SK-N-SH treated with all-trans-retinoic acid at 6 μM for 48 hours (cell line): ENCODE data around the gene LANCL1.

Experiments used
- ARNTL ChIP-seq: fragments of 450-650 bp; formaldehyde crosslinking; IDR thresholded peaks from 2 replicates; pipeline ENCODE4 v1.5.0; 2020; ENCODE audit warnings: low read depth, mild to moderate bottlenecking, moderate library complexity, borderline replicate concordance
- RARB ChIP-seq: fragments of 250-450 bp; sonication (Bioruptor Pico); IDR thresholded peaks from 2 replicates; pipeline ENCODE4 v1.8.0; 2021; ENCODE audit warnings: mild to moderate bottlenecking, moderate library complexity
- TCF4 ChIP-seq: fragments of 250-450 bp; sonication (Bioruptor Pico); IDR thresholded peaks from 2 replicates; pipeline ENCODE4 v1.8.0; 2021; ENCODE audit warnings: mild to moderate bottlenecking, moderate library complexity, borderline replicate concordance
- ZFP30 ChIP-seq: fragments of 450-650 bp; formaldehyde crosslinking; IDR thresholded peaks from 2 replicates; pipeline ENCODE4 v1.5.0; 2022; ENCODE audit warnings: mild to moderate bottlenecking, moderate library complexity
- TF ChIP-seq, protein P1 (sequence below): fragments of 250-450 bp; sonication (Bioruptor Pico); IDR thresholded peaks from 2 replicates; pipeline ENCODE4 v1.8.0; 2020; ENCODE audit warnings: mild to moderate bottlenecking, moderate library complexity, borderline replicate concordance
- TF ChIP-seq, protein P2 (sequence below): fragments of 250-450 bp; sonication (Bioruptor Pico); IDR thresholded peaks from 2 replicates; pipeline ENCODE4 v1.5.1; 2021; ENCODE audit warnings: mild to moderate bottlenecking, moderate library complexity

DNA sequence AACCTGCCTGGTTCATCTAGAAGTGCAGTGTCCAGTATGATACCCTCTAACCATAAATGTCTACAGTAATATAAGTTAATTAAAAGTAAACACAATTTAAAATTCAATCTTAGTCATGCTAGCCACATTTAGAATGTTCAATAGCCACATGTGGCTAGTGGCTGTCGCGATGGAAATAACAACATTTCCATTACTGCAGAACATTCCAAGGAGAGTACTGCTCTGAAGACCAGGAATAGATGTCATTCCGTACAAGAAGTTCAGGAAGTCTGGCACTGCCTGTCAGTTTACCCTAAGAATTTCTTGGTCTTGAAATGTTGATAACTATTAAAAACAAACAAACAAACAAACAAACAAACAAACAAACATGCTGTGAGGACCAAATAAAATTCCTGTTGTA is 17.2 kb downstream of the LANCL1 start:
- TF ChIP-seq ARNTL (CRISPR knock-in tag) (no peak), ZFP30 (CRISPR knock-in tag) (no peak), TCF4 (no peak), RARB (CRISPR knock-in tag) (no peak)
- TF ChIP-seq, protein P1, sequence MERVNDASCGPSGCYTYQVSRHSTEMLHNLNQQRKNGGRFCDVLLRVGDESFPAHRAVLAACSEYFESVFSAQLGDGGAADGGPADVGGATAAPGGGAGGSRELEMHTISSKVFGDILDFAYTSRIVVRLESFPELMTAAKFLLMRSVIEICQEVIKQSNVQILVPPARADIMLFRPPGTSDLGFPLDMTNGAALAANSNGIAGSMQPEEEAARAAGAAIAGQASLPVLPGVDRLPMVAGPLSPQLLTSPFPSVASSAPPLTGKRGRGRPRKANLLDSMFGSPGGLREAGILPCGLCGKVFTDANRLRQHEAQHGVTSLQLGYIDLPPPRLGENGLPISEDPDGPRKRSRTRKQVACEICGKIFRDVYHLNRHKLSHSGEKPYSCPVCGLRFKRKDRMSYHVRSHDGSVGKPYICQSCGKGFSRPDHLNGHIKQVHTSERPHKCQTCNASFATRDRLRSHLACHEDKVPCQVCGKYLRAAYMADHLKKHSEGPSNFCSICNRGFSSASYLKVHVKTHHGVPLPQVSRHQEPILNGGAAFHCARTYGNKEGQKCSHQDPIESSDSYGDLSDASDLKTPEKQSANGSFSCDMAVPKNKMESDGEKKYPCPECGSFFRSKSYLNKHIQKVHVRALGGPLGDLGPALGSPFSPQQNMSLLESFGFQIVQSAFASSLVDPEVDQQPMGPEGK (CRISPR knock-in tag), result no peak
- TF ChIP-seq, protein P2, sequence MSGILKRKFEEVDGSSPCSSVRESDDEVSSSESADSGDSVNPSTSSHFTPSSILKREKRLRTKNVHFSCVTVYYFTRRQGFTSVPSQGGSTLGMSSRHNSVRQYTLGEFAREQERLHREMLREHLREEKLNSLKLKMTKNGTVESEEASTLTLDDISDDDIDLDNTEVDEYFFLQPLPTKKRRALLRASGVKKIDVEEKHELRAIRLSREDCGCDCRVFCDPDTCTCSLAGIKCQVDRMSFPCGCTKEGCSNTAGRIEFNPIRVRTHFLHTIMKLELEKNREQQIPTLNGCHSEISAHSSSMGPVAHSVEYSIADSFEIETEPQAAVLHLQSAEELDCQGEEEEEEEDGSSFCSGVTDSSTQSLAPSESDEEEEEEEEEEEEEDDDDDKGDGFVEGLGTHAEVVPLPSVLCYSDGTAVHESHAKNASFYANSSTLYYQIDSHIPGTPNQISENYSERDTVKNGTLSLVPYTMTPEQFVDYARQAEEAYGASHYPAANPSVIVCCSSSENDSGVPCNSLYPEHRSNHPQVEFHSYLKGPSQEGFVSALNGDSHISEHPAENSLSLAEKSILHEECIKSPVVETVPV (CRISPR knock-in tag), result no peak
